OCI-LY7 (cell line): Measurements from ENCODE around the gene SAMM50. TPM values are rescaled to one million over a fixed set of nuclear protein-coding genes. Genes with fewer than 3 reads are reported as not detected.

ENCODE experiments used
- BruUV-seq: library from RNA; stranded (reverse); fragments of 400-500 nt; replicated peaks from 2 replicates; lab custom pipeline; 2021; lab: Mats Ljungman, UMichigan
- CTCF ChIA-PET: fragments of 300-600 bp; sonication (Branson Sonifier 250); formaldehyde crosslinking; loops from one replicate; lab custom pipeline; 2022; ENCODE audit warnings: antibody characterized with exemption; ENCODE audit not compliant: unreplicated experiment; lab: Charles Lee
- POLR2A ChIA-PET: fragments of 300-600 bp; sonication (Branson Sonifier 250); formaldehyde crosslinking; loops from one replicate; lab custom pipeline; 2022; ENCODE audit warnings: antibody characterized with exemption; lab: Charles Lee
- DNase-seq: peaks from one replicate; pipeline ENCODE4 v3.0.0-alpha.2; 2015; ENCODE audit warnings: low spot score
- H2AFZ ChIP-seq: fragments of 200-600 bp; sonication (generic), shearing (Covaris generic); 2 replicates; pipeline ENCODE4 v1.6.1; 2014; ENCODE audit warnings: mild to moderate bottlenecking, antibody characterized with exemption, low read length, moderate library complexity
- H3K27ac ChIP-seq: fragments of 200-600 bp; sonication (generic); 2 replicates; pipeline ENCODE4 v1.5.1; 2014; ENCODE audit warnings: mixed run types, low read depth, mild to moderate bottlenecking, moderate library complexity, low read length, inconsistent platforms; ENCODE audit not compliant: poor library complexity, severe bottlenecking
- H3K36me3 ChIP-seq: fragments of 200-600 bp; sonication (generic); 2 replicates; pipeline ENCODE4 v1.6.1; 2014; ENCODE audit warnings: mild to moderate bottlenecking, antibody characterized with exemption, low read length, moderate library complexity, mixed read lengths; ENCODE audit not compliant: insufficient read depth
- H3K4me1 ChIP-seq: fragments of 200-600 bp; sonication (generic); 2 replicates; pipeline ENCODE4 v1.5.1; 2014; ENCODE audit warnings: mild to moderate bottlenecking, low read length; ENCODE audit not compliant: insufficient read depth, poor library complexity, severe bottlenecking
- H3K4me2 ChIP-seq: fragments of 200-600 bp; sonication (generic); 2 replicates; pipeline ENCODE4 v1.6.1; 2014; ENCODE audit warnings: mild to moderate bottlenecking, low read length
- H3K4me3 ChIP-seq: fragments of 200-600 bp; sonication (generic); 2 replicates; pipeline ENCODE4 v1.5.1; 2014; ENCODE audit warnings: mild to moderate bottlenecking, low read depth, low read length; ENCODE audit not compliant: poor library complexity, severe bottlenecking
- H3K79me2 ChIP-seq: fragments of 200-600 bp; sonication (generic); 2 replicates; pipeline ENCODE4 v1.6.1; 2016; ENCODE audit warnings: low read depth, mild to moderate bottlenecking, low read length, moderate library complexity, mixed read lengths; ENCODE audit not compliant: insufficient read depth
- H3K9me2 ChIP-seq: fragments of 200-600 bp; sonication (generic); 2 replicates; pipeline ENCODE4 v1.6.1; 2016; ENCODE audit warnings: mild to moderate bottlenecking, low read length, mixed read lengths; ENCODE audit not compliant: insufficient read depth
- H3K9me3 ChIP-seq: fragments of 200-600 bp; sonication (generic); 2 replicates; pipeline ENCODE4 v1.6.1; 2014; ENCODE audit warnings: mild to moderate bottlenecking, mixed run types, low read length, mixed read lengths
- H4K20me1 ChIP-seq: fragments of 200-600 bp; sonication (generic); 2 replicates; pipeline ENCODE4 v1.6.1; 2014; ENCODE audit warnings: mild to moderate bottlenecking, antibody characterized with exemption, low read length, moderate library complexity, mixed read lengths; ENCODE audit not compliant: insufficient read depth
- CTCF ChIP-seq: fragments of 200-600 bp; sonication (generic); conservative IDR thresholded peaks from 2 replicates; pipeline ENCODE4 v1.5.1; 2014; ENCODE audit warnings: mild to moderate bottlenecking, antibody characterized with exemption, low read length, moderate library complexity, mixed read lengths
- EZH2phosphoT487 ChIP-seq: fragments of 200-600 bp; sonication (generic); IDR thresholded peaks from 2 replicates; pipeline ENCODE4 v1.6.1; 2018; ENCODE audit warnings: low read depth, borderline replicate concordance, mild to moderate bottlenecking, mixed run types, antibody characterized with exemption, low read length, moderate library complexity, mixed read lengths
- intact Hi-C: fragments of 100-400 bp; cut with micrococcal nuclease; formaldehyde crosslinking; loops from one replicate; pipeline ENCODE4 v1.10.0; 2022; ENCODE audit not compliant: unreplicated experiment
- total RNA-seq, 2 experiments: library from RNA; depleted of rRNA in 1 of 2; stranded (reverse); fragments of >200 nt in 1 of 2; shearing (Covaris generic) in 1 of 2; gene quantifications; 2 replicates each; pipeline ENCODE4 v1.2.3, GENCODE V29; 2014 to 2022

Gene SAMM50
- total RNA-seq, 2 experiments from 2014 or later, result 34.6 to 72.9 TPM

GRCh38 chr22:43953988-43954785 lies 1.1 kb upstream of the SAMM50 start:
- Histone ChIP-seq H3K4me1 (peaks cover 18% of the 10 kb centered on the region), H4K20me1 (peaks cover 5% of the 10 kb centered on the region; the same call in 1 of the 2 replicates), H3K4me3 (peak overlapping the region; percentile 86), H3K27ac (peak overlapping the region; percentile 49), H3K36me3 (no peaks in the 10 kb centered on the region), H3K4me2 (peak overlapping the region; percentile 98), H3K9me2 (no peaks in the 10 kb centered on the region), H3K9me3 (no peaks in the 10 kb centered on the region), H3K79me2 (peaks cover 52% of the 10 kb centered on the region), H2AFZ (peak overlapping the region; percentile 76; the same call in 1 of the 2 replicates)
- no TSS peak for BruUV-seq
- peak; percentile 19 for DNase-seq
- intact Hi-C loops, result no loop called here
- no peak for TF ChIP-seq EZH2phosphoT487
- TF ChIP-seq CTCF, result no peak
- CTCF ChIA-PET, result no interaction called here
- POLR2A ChIA-PET, result interaction anchor here (0.8 kb wide), 1 partner anchor 21 kb away, joined by 3 read pairs; no protein-coding TSS in a partner anchor

- H3K4me2 ChIP-seq, result peak overlapping the region; percentile 98
- H3K36me3 ChIP-seq, result peaks cover 4% of the 10 kb centered on the region; the same call in 1 of the 2 replicates
- H3K9me3 ChIP-seq, result no peaks in the 10 kb centered on the region
- H4K20me1 ChIP-seq, result peaks cover 5% of the 10 kb centered on the region; the same call in 1 of the 2 replicates
- peak overlapping the region; percentile 86 for H3K4me3 ChIP-seq
- H3K4me1 ChIP-seq, result peaks cover 18% of the 10 kb centered on the region
- intact Hi-C loops, result no loop called here
- peaks cover 71% of the 10 kb centered on the region for H3K79me2 ChIP-seq
- TF ChIP-seq EZH2phosphoT487 (no peak), CTCF (no peak)
- ChIA-PET CTCF (no interaction called here), POLR2A (no interaction called here)
- H3K27ac ChIP-seq, result peak overlapping the region; percentile 49
- H2AFZ ChIP-seq, result peak overlapping the region; percentile 76; the same call in 1 of the 2 replicates
- peak; percentile 63 for DNase-seq
- TSS peak; percentile 66 for BruUV-seq
- H3K9me2 ChIP-seq, result no peaks in the 10 kb centered on the region
Observed at GRCh38 chr22:43955883-43956782, 891 bp downstream of the SAMM50 start.
